ENCODE data around the gene CERT1. TPM values are rescaled to one million over a fixed set of nuclear protein-coding genes. Genes with fewer than 3 reads are reported as not detected.
A peak's percentile ranks its signal among the peaks of the same experiment; 100 is the strongest.

CERT1 gene
- total RNA-seq, 1 experiment from 2014 or later: 30.0 TPM

DNA sequence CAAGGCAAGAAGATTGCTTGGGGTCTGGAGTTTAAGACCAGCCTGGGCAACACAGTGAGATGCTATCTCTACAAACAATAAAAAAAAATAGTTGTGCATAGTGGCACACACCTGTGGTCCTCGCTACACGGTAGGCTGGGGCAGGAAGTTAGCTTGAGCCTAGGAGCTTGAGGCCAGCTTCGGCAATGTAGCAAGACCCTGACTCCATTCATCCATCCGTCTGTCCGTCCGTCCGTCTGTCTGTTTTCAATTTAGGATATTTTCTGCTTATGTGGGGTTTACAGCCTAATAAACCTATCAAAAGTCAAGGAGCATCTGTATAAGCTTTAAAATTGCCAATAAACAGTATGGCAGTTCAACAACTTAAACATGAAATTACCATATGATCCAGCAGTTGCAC is 154.7 kb downstream of the CERT1 start:
- H3K9me3 ChIP-seq (ENCODE audit: low read depth, low read length, poor library complexity, severe bottlenecking): no peaks in the 10 kb centered on the region
- TF ChIP-seq EZH2 (IDR thresholded peaks at IDR 0.05; ENCODE audit: borderline replicate concordance, low read depth, low read length, poor library complexity, severe bottlenecking) (no peak), CTCF (conservative IDR thresholded peaks at IDR 0.05; ENCODE audit: low read depth, low read length) (no peak)
- ChIA-PET CTCF (no interaction called here), POLR2A (ENCODE audit: low non-redundant PET) (no interaction called here)
- H3K4me3 ChIP-seq (ENCODE audit: low read depth, low read length, poor library complexity, severe bottlenecking): no peak overlapping the region
- no peaks in the 10 kb centered on the region for H3K27me3 ChIP-seq (replicated peaks; ENCODE audit: insufficient read depth, low read depth, low read length, poor library complexity)
- no peak overlapping the region for H3K27ac ChIP-seq (ENCODE audit: low read depth, low read length, poor library complexity, severe bottlenecking)
- DNase-seq (ENCODE audit: low spot score): no peak
- intact Hi-C loops (cut with micrococcal nuclease; ENCODE audit: unreplicated experiment): no loop called here
- BruUV-seq (replicated peaks): no TSS peak
- no peaks in the 10 kb centered on the region for H3K4me1 ChIP-seq (ENCODE audit: insufficient read depth, low read length, poor library complexity, severe bottlenecking)
- peaks cover 99% of the 10 kb centered on the region for H3K36me3 ChIP-seq (ENCODE audit: insufficient read depth, low read length, poor library complexity, severe bottlenecking)

GRCh38 chr5:75355236-75355635 is 156.2 kb downstream of the CERT1 start:
- intact Hi-C loops (cut with micrococcal nuclease; ENCODE audit: unreplicated experiment): no loop called here
- no peak overlapping the region for H3K4me3 ChIP-seq (ENCODE audit: low read depth, low read length, poor library complexity, severe bottlenecking)
- POLR2A ChIA-PET (ENCODE audit: low non-redundant PET): no interaction called here
- H3K36me3 ChIP-seq (ENCODE audit: insufficient read depth, low read length, poor library complexity, severe bottlenecking): peaks cover 99% of the 10 kb centered on the region
- TF ChIP-seq EZH2 (IDR thresholded peaks at IDR 0.05; ENCODE audit: borderline replicate concordance, low read depth, low read length, poor library complexity, severe bottlenecking) (no peak), CTCF (conservative IDR thresholded peaks at IDR 0.05; ENCODE audit: low read depth, low read length) (no peak)
- H3K27me3 ChIP-seq (replicated peaks; ENCODE audit: insufficient read depth, low read depth, low read length, poor library complexity): no peaks in the 10 kb centered on the region
- no peaks in the 10 kb centered on the region for H3K9me3 ChIP-seq (ENCODE audit: low read depth, low read length, poor library complexity, severe bottlenecking)
- H3K27ac ChIP-seq (ENCODE audit: low read depth, low read length, poor library complexity, severe bottlenecking): no peak overlapping the region
- H3K4me1 ChIP-seq (ENCODE audit: insufficient read depth, low read length, poor library complexity, severe bottlenecking): no peaks in the 10 kb centered on the region
- no peak for DNase-seq (ENCODE audit: low spot score)
- BruUV-seq (replicated peaks): no TSS peak
- CTCF ChIA-PET: no interaction called here

DNA sequence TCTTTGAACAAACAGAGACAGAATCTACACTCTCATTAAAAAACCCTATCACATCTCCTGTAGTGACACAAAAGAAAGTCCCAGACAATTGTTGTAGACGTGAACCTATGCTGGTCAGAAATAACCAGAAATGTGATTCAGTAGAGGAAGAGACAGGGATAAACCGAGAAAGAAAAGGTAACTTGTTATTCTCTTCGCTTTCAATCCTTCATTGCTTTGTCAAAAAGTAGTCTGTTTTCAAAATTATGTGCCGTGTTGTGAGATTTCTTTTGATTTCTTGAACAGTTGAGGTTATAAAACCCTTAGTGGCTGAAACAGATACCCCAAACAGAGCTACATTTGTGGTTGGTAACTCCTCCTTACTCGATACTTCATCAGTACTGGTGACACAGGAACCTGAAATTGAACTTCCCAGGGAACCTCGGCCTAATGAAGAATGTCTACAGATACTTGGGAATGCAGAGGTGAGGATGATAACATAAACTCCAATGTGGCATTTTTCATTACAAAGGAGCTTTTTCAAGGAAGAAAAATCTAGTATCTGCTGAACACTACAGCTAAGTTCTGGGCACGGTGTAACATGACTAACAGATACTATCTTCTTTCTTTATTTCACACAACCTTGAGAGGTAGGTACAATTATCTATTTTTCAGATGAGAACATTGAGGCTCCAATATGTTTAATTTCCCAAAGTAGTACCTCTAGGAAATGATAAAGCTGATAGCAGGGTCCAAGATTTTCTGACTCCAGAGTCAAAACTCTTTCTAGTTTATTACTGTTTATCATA is 160.1 kb downstream of the CERT1 start:
- ChIA-PET POLR2A (ENCODE audit: low non-redundant PET) (no interaction called here), CTCF (no interaction called here)
- Histone ChIP-seq H3K4me3 (ENCODE audit: low read depth, low read length, poor library complexity, severe bottlenecking) (no peak overlapping the region), H3K27me3 (replicated peaks; ENCODE audit: insufficient read depth, low read depth, low read length, poor library complexity) (no peaks in the 10 kb centered on the region), H3K4me1 (ENCODE audit: insufficient read depth, low read length, poor library complexity, severe bottlenecking) (no peaks in the 10 kb centered on the region), H3K27ac (ENCODE audit: low read depth, low read length, poor library complexity, severe bottlenecking) (no peak overlapping the region), H3K36me3 (ENCODE audit: insufficient read depth, low read length, poor library complexity, severe bottlenecking) (peaks cover 99% of the 10 kb centered on the region), H3K9me3 (ENCODE audit: low read depth, low read length, poor library complexity, severe bottlenecking) (no peaks in the 10 kb centered on the region)
- intact Hi-C loops (cut with micrococcal nuclease; ENCODE audit: unreplicated experiment): no loop called here
- no peak for DNase-seq (ENCODE audit: low spot score)
- TSS peak; percentile 8 for BruUV-seq (replicated peaks)
- TF ChIP-seq EZH2 (IDR thresholded peaks at IDR 0.05; ENCODE audit: borderline replicate concordance, low read depth, low read length, poor library complexity, severe bottlenecking) (no peak), CTCF (conservative IDR thresholded peaks at IDR 0.05; ENCODE audit: low read depth, low read length) (no peak)
